NCI-H2029 treated with DMSO at 0.1 percent for 48 hours (cell line): ENCODE results near the gene VAMP2.
"Not testable (repeated sequence)": the region's sequence is repeated elsewhere in the genome, so short reads cannot be mapped to it uniquely, and the experiment has no call there.

Source experiments
- DNase-seq: peaks from one replicate; lab custom pipeline; 2025; lab: John Stamatoyannopoulos, UW

VAMP2 gene

GRCh38 chr17:8176197-8176940, 13.6 kb upstream of the VAMP2 start, which contains the start of gene TMEM107:
Gene TMEM107, minus strand, starts transcription at chr17:8176380. Its CDS starts 94 bp downstream, at chr17:8176286.
- DNase-seq, result no peak

- no peak for DNase-seq
These were observed 13.0 kb upstream of the VAMP2 start for GRCh38 chr17:8175795-8176196.

GRCh38 chr17:8173871-8174322, 11.1 kb upstream of the VAMP2 start:
- no peak for DNase-seq

- DNase-seq, result peak; percentile 74
These were observed 10.5 kb upstream of the VAMP2 start for GRCh38 chr17:8173056-8173870.

GRCh38 chr17:8170186-8170585, 7.4 kb upstream of the VAMP2 start:
- DNase-seq, result not testable (repeated sequence)

GRCh38 chr17:8167526-8167925, 4.8 kb upstream of the VAMP2 start:
- DNase-seq, result no peak

GRCh38 chr17:8166731-8167130, 4.0 kb upstream of the VAMP2 start:
- no peak for DNase-seq

- DNase-seq, result no peak
These were observed 2.0 kb upstream of the VAMP2 start for GRCh38 chr17:8164815-8165131.

GRCh38 chr17:8163978-8164814, 1.4 kb upstream of the VAMP2 start:
- DNase-seq, result no peak

GRCh38 chr17:8162997-8163977, 539 bp upstream of the VAMP2 start:
- no peak for DNase-seq

GRCh38 chr17:8161289-8162232, 1.2 kb downstream of the VAMP2 start:
- no peak for DNase-seq

- no peak for DNase-seq
These were observed 2.0 kb downstream of the VAMP2 start for GRCh38 chr17:8160741-8161221.

GRCh38 chr17:8160224-8160577, 2.5 kb downstream of the VAMP2 start:
- DNase-seq, result no peak

GRCh38 chr17:8159459-8160223, 3.1 kb downstream of the VAMP2 start:
- DNase-seq, result no peak

- no peak for DNase-seq
These were observed 3.7 kb downstream of the VAMP2 start for GRCh38 chr17:8159032-8159400.

GRCh38 chr17:8158267-8159031, 4.3 kb downstream of the VAMP2 start:
- peak; percentile 35 for DNase-seq

GRCh38 chr17:8156246-8156992, 6.3 kb downstream of the VAMP2 start:
- peak; percentile 85 for DNase-seq

GRCh38 chr17:8155996-8156245, 6.8 kb downstream of the VAMP2 start:
- no peak for DNase-seq
